ENCODE results near the gene UBE2H. TPM values are rescaled to one million over a fixed set of nuclear protein-coding genes. Genes with fewer than 3 reads are reported as not detected.
"Not testable (repeated sequence)": the region's sequence is repeated elsewhere in the genome, so short reads cannot be mapped to it uniquely, and the experiment has no call there.

The UBE2H gene
- total RNA-seq, 1 donor from 2014 or later, result 80.7 TPM

GRCh38 chr7:129866251-129866650, 86.5 kb downstream of the UBE2H start:
- H3K4me3 Mint-ChIP-seq, result peak overlapping the region; percentile 55
- H3K36me3 Mint-ChIP-seq, result peaks cover 30% of the 10 kb centered on the region
- no peaks in the 10 kb centered on the region for H3K27me3 Mint-ChIP-seq
- H3K27ac Mint-ChIP-seq, result peak overlapping the region; percentile 93
- TF ChIP-seq CTCF (conservative IDR thresholded peaks at IDR 0.05), result no peak
- peaks cover 36% of the 10 kb centered on the region for H3K4me1 Mint-ChIP-seq (ENCODE audit: unreplicated experiment)
- no peak for DNase-seq (ENCODE audit: extremely low spot score, unreplicated experiment)
- H3K9me3 Mint-ChIP-seq, result no peaks in the 10 kb centered on the region

GRCh38 chr7:129865925-129866201, 86.9 kb downstream of the UBE2H start:
- peaks cover 32% of the 10 kb centered on the region for H3K4me1 Mint-ChIP-seq (ENCODE audit: unreplicated experiment)
- no peak for DNase-seq (ENCODE audit: extremely low spot score, unreplicated experiment)
- H3K9me3 Mint-ChIP-seq, result no peaks in the 10 kb centered on the region
- H3K4me3 Mint-ChIP-seq, result peak overlapping the region; percentile 48
- H3K36me3 Mint-ChIP-seq, result peaks cover 26% of the 10 kb centered on the region
- H3K27ac Mint-ChIP-seq, result peak overlapping the region; percentile 93
- no peak for TF ChIP-seq CTCF (conservative IDR thresholded peaks at IDR 0.05)
- no peaks in the 10 kb centered on the region for H3K27me3 Mint-ChIP-seq

- H3K4me1 Mint-ChIP-seq (ENCODE audit: unreplicated experiment), result peaks cover 36% of the 10 kb centered on the region
- H3K4me3 Mint-ChIP-seq, result peak overlapping the region; percentile 63
- H3K36me3 Mint-ChIP-seq, result peaks cover 26% of the 10 kb centered on the region
- peak overlapping the region; percentile 93 for H3K27ac Mint-ChIP-seq
- H3K9me3 Mint-ChIP-seq, result no peaks in the 10 kb centered on the region
- TF ChIP-seq CTCF (conservative IDR thresholded peaks at IDR 0.05), result no peak
- no peak for DNase-seq (ENCODE audit: extremely low spot score, unreplicated experiment)
- no peaks in the 10 kb centered on the region for H3K27me3 Mint-ChIP-seq
Measured at GRCh38 chr7:129865093-129865924, 87.5 kb downstream of the UBE2H start.

GRCh38 chr7:129864676-129865075, 88.1 kb downstream of the UBE2H start:
- peaks cover 42% of the 10 kb centered on the region for H3K4me1 Mint-ChIP-seq (ENCODE audit: unreplicated experiment)
- peak overlapping the region; percentile 93 for H3K27ac Mint-ChIP-seq
- not testable (repeated sequence) for DNase-seq (ENCODE audit: extremely low spot score, unreplicated experiment); H3K27me3 Mint-ChIP-seq; H3K4me3 Mint-ChIP-seq; H3K9me3 Mint-ChIP-seq
- H3K36me3 Mint-ChIP-seq, result peaks cover 26% of the 10 kb centered on the region

- peak overlapping the region; percentile 93 for H3K27ac Mint-ChIP-seq
- H3K4me1 Mint-ChIP-seq (ENCODE audit: unreplicated experiment), result peaks cover 47% of the 10 kb centered on the region
- peaks cover 25% of the 10 kb centered on the region for H3K36me3 Mint-ChIP-seq
- H3K9me3 Mint-ChIP-seq, result no peaks in the 10 kb centered on the region
- H3K27me3 Mint-ChIP-seq, result no peaks in the 10 kb centered on the region
- H3K4me3 Mint-ChIP-seq, result no peak overlapping the region
- TF ChIP-seq CTCF (conservative IDR thresholded peaks at IDR 0.05), result no peak
- no peak for DNase-seq (ENCODE audit: extremely low spot score, unreplicated experiment)
Measured at GRCh38 chr7:129864042-129864441, 88.7 kb downstream of the UBE2H start.

- Mint-ChIP-seq H3K4me3 (no peak overlapping the region), H3K36me3 (peaks cover 22% of the 10 kb centered on the region), H3K27ac (peak overlapping the region; percentile 93), H3K9me3 (no peaks in the 10 kb centered on the region), H3K4me1 (ENCODE audit: unreplicated experiment) (peaks cover 57% of the 10 kb centered on the region), H3K27me3 (no peaks in the 10 kb centered on the region)
- no peak for DNase-seq (ENCODE audit: extremely low spot score, unreplicated experiment)
- no peak for TF ChIP-seq CTCF (conservative IDR thresholded peaks at IDR 0.05)
Measured at GRCh38 chr7:129862682-129863081, 90.1 kb downstream of the UBE2H start.

- H3K27me3 Mint-ChIP-seq; H3K9me3 Mint-ChIP-seq; DNase-seq (ENCODE audit: extremely low spot score, unreplicated experiment); H3K4me3 Mint-ChIP-seq: not testable (repeated sequence)
- H3K4me1 Mint-ChIP-seq (ENCODE audit: unreplicated experiment), result peaks cover 59% of the 10 kb centered on the region
- H3K36me3 Mint-ChIP-seq, result peaks cover 26% of the 10 kb centered on the region
- H3K27ac Mint-ChIP-seq, result peak overlapping the region; percentile 24
Measured at GRCh38 chr7:129860784-129861183, 92.0 kb downstream of the UBE2H start.
